Suprapubic skin (tissue), 4 donors: ENCODE measurements around the gene BTBD2.

ENCODE experiments used
- POLR2A ChIP-seq, 2 donors: fragments of 450-650 bp; IDR thresholded peaks; one replicate each; pipeline ENCODE4 v1.6.1; 2017; ENCODE audit warnings: antibody characterized with exemption in 2 of 2, mild to moderate bottlenecking in 2 of 2, moderate library complexity in 2 of 2
- POLR2AphosphoS5 ChIP-seq, 3 donors: sonication (generic); formaldehyde crosslinking; IDR thresholded peaks; one replicate each; pipeline ENCODE4 v1.6.1; 2017; ENCODE audit warnings: antibody characterized with exemption in 3 of 3
- TF ChIP-seq, protein P1 (sequence below), 2 donors: fragments of 200-600 bp in 1 of 2; fragments of 450-650 bp in 1 of 2; sonication (generic) in 1 of 2; IDR thresholded peaks; one replicate each; pipeline ENCODE4 v1.5.1; 2016 to 2019; ENCODE audit warnings: antibody characterized with exemption in 2 of 2, mild to moderate bottlenecking in 1 of 2, moderate library complexity in 1 of 2

GRCh38 chr19:1950640-1951039 lies 64.9 kb downstream of the BTBD2 start:
- TF ChIP-seq, protein P1, sequence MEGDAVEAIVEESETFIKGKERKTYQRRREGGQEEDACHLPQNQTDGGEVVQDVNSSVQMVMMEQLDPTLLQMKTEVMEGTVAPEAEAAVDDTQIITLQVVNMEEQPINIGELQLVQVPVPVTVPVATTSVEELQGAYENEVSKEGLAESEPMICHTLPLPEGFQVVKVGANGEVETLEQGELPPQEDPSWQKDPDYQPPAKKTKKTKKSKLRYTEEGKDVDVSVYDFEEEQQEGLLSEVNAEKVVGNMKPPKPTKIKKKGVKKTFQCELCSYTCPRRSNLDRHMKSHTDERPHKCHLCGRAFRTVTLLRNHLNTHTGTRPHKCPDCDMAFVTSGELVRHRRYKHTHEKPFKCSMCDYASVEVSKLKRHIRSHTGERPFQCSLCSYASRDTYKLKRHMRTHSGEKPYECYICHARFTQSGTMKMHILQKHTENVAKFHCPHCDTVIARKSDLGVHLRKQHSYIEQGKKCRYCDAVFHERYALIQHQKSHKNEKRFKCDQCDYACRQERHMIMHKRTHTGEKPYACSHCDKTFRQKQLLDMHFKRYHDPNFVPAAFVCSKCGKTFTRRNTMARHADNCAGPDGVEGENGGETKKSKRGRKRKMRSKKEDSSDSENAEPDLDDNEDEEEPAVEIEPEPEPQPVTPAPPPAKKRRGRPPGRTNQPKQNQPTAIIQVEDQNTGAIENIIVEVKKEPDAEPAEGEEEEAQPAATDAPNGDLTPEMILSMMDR (IDR thresholded peaks at IDR 0.05), result no peak
- TF ChIP-seq POLR2A (IDR thresholded peaks at IDR 0.05) (no peak), POLR2AphosphoS5 (IDR thresholded peaks at IDR 0.05) (no peak)
